IPS DF 4.7 (cell line): Measurements from ENCODE around the gene TAGLN3.

Experiments used
- DNase-seq: peaks from one replicate; pipeline ENCODE4 v3.0.0-alpha.2; 2013; ENCODE audit warnings: low spot score; ENCODE audit errors: extremely low read depth

Gene TAGLN3

DNA sequence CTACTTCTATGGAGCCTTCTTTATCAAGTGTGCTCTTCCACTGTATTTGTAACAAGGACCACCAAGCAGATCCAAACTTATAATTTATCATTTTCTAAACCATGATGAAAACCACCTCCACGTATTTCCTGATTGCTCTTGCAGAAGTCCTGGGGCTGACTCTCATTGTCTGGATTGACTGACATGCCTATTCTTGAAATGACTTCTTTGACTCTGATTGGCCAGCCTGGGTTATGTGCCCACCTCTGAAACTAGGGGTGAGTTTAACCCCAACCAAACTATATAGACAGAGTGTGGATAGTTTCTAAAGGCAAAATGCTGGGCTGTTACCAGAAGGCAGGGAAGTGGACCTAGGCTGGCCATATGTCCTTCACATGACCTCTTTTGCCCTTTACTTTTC lies 48.5 kb downstream of the TAGLN3 start:
- DNase-seq: no peak

DNA sequence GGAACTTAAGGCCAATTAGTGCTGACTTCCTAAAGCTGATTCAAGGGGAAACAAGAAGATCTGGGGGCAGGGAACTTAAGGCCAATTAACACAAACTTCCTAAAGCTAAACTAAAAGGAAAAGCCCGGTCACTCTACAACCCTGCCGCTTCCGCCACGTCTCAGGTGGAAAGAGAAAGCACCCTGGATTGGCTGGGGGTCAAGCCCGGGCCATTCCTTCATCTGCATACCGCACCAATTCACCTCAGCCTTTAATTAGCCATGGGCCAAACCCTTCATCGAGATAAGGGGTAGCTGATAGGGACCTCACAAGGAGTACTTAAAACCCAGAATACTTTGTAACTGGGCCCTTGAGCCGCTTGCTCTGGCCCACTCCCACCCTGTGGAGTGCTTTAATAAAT lies 50.2 kb downstream of the TAGLN3 start:
- no peak for DNase-seq

- no peak for DNase-seq
Observed at GRCh38 chr3:112053229-112053628, 54.5 kb downstream of the TAGLN3 start.

DNA sequence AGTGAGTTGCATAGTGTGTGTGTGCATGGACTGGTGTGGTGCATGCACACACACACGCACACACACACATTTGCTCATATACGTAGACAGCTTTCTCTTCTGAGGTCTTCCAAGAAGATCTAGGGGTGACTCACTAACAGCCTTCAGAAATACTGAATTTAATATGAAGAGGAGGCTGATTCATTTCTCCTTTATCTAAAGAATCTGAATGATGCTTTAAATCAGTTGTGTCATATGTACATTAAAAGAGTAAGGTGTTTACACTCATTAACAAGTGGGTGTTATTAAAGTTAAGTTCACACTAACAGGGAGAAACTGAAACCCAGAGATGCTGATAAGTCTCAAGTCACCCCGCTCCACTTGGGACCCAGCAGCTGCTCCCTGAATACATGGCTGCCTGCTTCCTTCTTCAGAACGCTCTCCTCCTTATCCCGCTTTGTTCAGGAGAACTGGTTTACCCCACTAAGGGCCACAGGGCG lies 57.8 kb downstream of the TAGLN3 start:
- DNase-seq: no peak

GRCh38 chr3:112059497-112059896 lies 60.8 kb downstream of the TAGLN3 start:
- no peak for DNase-seq

- DNase-seq: no peak
Observed at GRCh38 chr3:112061152-112061551, 62.4 kb downstream of the TAGLN3 start.
